ENCODE measurements around the gene ZNF319. TPM values are rescaled to one million over a fixed set of nuclear protein-coding genes. Genes with fewer than 3 reads are reported as not detected.
"Not testable (repeated sequence)": the region's sequence is repeated elsewhere in the genome, so short reads cannot be mapped to it uniquely, and the experiment has no call there.

ZNF319 gene
- total and polyA plus RNA-seq, 5 donors from 2014 or later, result 2.6 to 13.2 (median 6.0) TPM

DNA sequence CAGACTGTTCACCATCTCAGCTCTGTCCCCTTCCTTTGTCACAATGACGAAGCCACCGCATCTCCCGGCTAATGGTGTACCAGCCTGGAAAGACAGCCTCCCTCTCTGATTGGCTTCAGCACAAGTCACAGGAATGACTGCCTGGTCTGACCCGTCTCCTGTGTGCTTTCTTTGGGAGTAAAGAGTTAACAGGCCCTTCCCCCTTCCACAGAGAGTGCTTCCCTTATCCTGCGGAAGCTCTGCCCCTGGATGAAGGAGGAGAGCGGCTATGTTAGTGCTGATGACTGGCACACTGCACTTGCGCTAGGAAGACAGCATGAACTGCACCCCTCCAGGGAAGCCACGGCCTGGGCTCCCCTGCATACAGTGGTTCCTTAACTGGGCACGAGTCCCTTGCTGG lies 12.0 kb upstream of the ZNF319 start:
- no peak overlapping the region for H3K27ac Mint-ChIP-seq
- H3K36me3 Mint-ChIP-seq, result peaks cover 13% of the 10 kb centered on the region
- no peaks in the 10 kb centered on the region for H3K27me3 Mint-ChIP-seq
- no peak for DNase-seq
- H3K4me3 Mint-ChIP-seq, result no peak overlapping the region
- no peak overlapping the region for H3K4me3 ChIP-seq (ENCODE audit: low read depth, low read length)
- no peaks in the 10 kb centered on the region for H3K27me3 ChIP-seq (ENCODE audit: control insufficient read depth, insufficient read depth, low read length)
- H3K36me3 ChIP-seq (ENCODE audit: control insufficient read depth, insufficient read depth, low read length), result peaks cover 51% of the 10 kb centered on the region
- ATAC-seq (ENCODE audit: low read depth in 2 of 2), result no peak
- no peaks in the 10 kb centered on the region for H3K4me1 ChIP-seq (ENCODE audit: control insufficient read depth, insufficient read depth, low read length, poor library complexity, severe bottlenecking)
- H3K9me3 Mint-ChIP-seq, result no peaks in the 10 kb centered on the region
- H3K27ac ChIP-seq (ENCODE audit: insufficient read depth, low read length, poor library complexity, severe bottlenecking), result no peak overlapping the region
- H3K9me3 ChIP-seq (ENCODE audit: control insufficient read depth in 2 of 2, low read length in 2 of 2), result no peaks in the 10 kb centered on the region
- H3K4me1 Mint-ChIP-seq, result no peaks in the 10 kb centered on the region

DNA sequence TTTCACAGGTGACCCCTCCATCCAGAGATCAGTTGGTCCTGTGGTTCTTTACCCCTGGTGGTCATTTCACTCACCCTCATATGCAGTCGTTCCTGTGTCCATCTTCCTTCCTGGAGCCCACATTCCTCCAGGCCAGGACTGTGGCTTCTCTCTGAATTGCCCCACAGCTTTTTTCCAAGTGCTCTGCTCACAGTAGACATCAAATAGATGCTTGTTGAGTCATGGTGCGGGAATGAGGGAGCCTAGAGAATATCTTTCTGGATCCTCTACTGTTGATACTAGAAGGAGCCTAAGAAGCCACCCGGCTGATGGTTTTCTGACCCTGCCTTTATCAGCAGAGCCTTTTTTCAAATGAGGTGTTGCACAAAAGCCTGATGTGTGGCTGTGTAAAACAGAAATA lies 11.2 kb upstream of the ZNF319 start:
- Histone ChIP-seq H3K4me3 (ENCODE audit: low read depth, low read length) (no peak overlapping the region), H3K27me3 (ENCODE audit: control insufficient read depth, insufficient read depth, low read length) (no peaks in the 10 kb centered on the region), H3K9me3 (ENCODE audit: control insufficient read depth in 2 of 2, low read length in 2 of 2) (no peaks in the 10 kb centered on the region), H3K27ac (ENCODE audit: insufficient read depth, low read length, poor library complexity, severe bottlenecking) (no peak overlapping the region), H3K4me1 (ENCODE audit: control insufficient read depth, insufficient read depth, low read length, poor library complexity, severe bottlenecking) (no peaks in the 10 kb centered on the region), H3K36me3 (ENCODE audit: control insufficient read depth, insufficient read depth, low read length) (peaks cover 46% of the 10 kb centered on the region)
- H3K27ac Mint-ChIP-seq, result no peak overlapping the region
- DNase-seq (no peak), ATAC-seq (ENCODE audit: low read depth in 2 of 2) (no peak)
- peaks cover 0 to 4% (median 1%) of the 10 kb centered on the region in 4 donors for H3K4me1 Mint-ChIP-seq
- H3K27me3 Mint-ChIP-seq, result no peaks in the 10 kb centered on the region
- H3K9me3 Mint-ChIP-seq, result no peaks in the 10 kb centered on the region
- no peak overlapping the region for H3K4me3 Mint-ChIP-seq
- H3K36me3 Mint-ChIP-seq, result peaks cover 19% of the 10 kb centered on the region

DNA sequence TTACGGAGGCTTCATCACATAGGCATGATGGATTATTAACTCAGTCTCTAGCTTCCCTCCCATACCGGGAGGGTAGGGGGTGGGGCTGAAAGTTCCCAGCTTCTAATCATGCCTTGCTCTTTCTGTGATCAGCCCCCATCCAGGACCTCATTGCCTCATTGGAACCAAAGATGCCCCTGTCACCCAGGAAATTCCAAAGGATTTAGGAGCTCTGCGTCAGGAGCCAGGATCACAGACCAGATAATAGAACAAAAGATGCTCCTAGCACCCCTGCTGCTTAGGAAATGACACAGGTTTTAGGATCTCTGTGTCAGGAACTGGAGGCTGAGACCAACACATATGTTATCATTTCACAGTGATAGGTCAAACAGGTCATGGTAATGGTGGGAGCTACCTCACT lies 10.4 kb upstream of the ZNF319 start:
- peaks cover 48% of the 10 kb centered on the region for H3K36me3 ChIP-seq (ENCODE audit: control insufficient read depth, insufficient read depth, low read length)
- peaks cover 21% of the 10 kb centered on the region for H3K36me3 Mint-ChIP-seq

DNA sequence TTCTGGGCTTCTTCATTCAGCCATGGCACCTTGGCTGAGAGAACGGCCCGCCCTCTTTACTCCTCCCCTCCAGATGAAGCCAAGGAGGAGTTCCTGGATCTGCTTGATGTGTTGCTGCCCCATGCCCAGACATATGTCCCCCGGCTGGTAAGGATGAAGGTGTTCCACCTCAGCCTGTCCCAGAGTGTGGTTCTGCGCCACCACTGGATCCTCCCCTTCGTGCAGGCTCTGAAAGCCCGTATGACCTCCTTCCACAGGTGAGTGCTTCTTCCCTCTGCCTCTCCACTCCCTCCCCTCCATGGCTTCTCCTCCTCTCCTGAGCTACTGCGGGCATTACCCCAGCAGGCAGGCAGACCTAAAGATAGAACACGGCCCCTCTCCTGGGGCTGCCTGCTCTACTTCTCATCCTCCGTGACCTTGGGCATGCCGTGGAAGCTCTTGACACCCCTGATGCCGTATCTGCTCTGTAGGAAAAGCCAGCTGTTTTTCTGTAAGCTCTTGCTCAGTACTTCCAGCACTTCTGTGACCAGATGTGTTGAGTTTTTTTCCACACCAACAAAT lies 9.5 kb upstream of the ZNF319 start:
- H3K4me1 Mint-ChIP-seq, result peaks cover 0 to 9% (median 5%) of the 10 kb centered on the region in 4 donors
- peak overlapping the region in 1 of 4 donors; percentile 59 for H3K4me3 Mint-ChIP-seq
- H3K9me3 ChIP-seq (ENCODE audit: control insufficient read depth in 2 of 2, low read length in 2 of 2), result no peaks in the 10 kb centered on the region
- H3K36me3 ChIP-seq (ENCODE audit: control insufficient read depth, insufficient read depth, low read length), result peaks cover 43% of the 10 kb centered on the region
- peak overlapping the region in 2 of 3 donors; percentile 62 for H3K27ac Mint-ChIP-seq
- no peak for DNase-seq
- peaks cover 21% of the 10 kb centered on the region for H3K36me3 Mint-ChIP-seq
- H3K27me3 ChIP-seq (ENCODE audit: control insufficient read depth, insufficient read depth, low read length), result no peaks in the 10 kb centered on the region
- H3K27me3 Mint-ChIP-seq, result no peaks in the 10 kb centered on the region
- no peak for ATAC-seq (ENCODE audit: low read depth in 2 of 2)
- no peak overlapping the region for H3K4me3 ChIP-seq (ENCODE audit: low read depth, low read length)
- H3K9me3 Mint-ChIP-seq, result no peaks in the 10 kb centered on the region
- no peaks in the 10 kb centered on the region for H3K4me1 ChIP-seq (ENCODE audit: control insufficient read depth, insufficient read depth, low read length, poor library complexity, severe bottlenecking)
- no peak overlapping the region for H3K27ac ChIP-seq (ENCODE audit: insufficient read depth, low read length, poor library complexity, severe bottlenecking)

More for the DNA sequence above, 10.4 kb upstream of the ZNF319 start:
- no peak overlapping the region for H3K27ac ChIP-seq (ENCODE audit: insufficient read depth, low read length, poor library complexity, severe bottlenecking)
- H3K9me3 ChIP-seq (ENCODE audit: control insufficient read depth in 2 of 2, low read length in 2 of 2), result no peaks in the 10 kb centered on the region
- DNase-seq (no peak), ATAC-seq (ENCODE audit: low read depth in 2 of 2) (no peak)
- Mint-ChIP-seq H3K4me1 (peaks cover 0 to 5% (median 1%) of the 10 kb centered on the region in 4 donors), H3K4me3 (no peak overlapping the region), H3K9me3 (no peaks in the 10 kb centered on the region), H3K27ac (no peak overlapping the region), H3K27me3 (no peaks in the 10 kb centered on the region)
- H3K4me3 ChIP-seq (ENCODE audit: low read depth, low read length), result no peak overlapping the region
- no peaks in the 10 kb centered on the region for H3K27me3 ChIP-seq (ENCODE audit: control insufficient read depth, insufficient read depth, low read length)
- H3K4me1 ChIP-seq (ENCODE audit: control insufficient read depth, insufficient read depth, low read length, poor library complexity, severe bottlenecking), result no peaks in the 10 kb centered on the region

DNA sequence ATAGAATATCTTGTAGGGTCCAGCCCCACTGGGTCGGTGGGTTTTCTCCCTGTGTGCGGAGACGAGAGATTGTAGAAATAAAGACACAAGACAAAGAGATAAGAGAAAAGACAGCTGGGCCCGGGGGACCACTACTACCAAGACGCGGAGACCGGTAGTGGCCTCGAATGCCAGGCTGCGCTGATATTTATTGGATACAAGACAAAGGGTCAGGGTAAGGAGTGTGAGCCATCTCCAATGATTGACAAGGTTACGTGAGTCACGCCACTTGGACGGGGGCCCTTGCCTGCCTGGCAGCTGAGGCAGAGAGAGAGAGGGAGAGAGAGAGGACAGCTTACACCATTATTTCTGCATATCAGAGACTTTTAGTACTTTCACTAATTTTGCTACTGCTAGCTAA lies 4.3 kb upstream of the ZNF319 start:
- H3K9me3 Mint-ChIP-seq; H3K27me3 Mint-ChIP-seq; DNase-seq; H3K4me3 Mint-ChIP-seq; H3K27me3 ChIP-seq (ENCODE audit: control insufficient read depth, insufficient read depth, low read length); H3K9me3 ChIP-seq (ENCODE audit: control insufficient read depth in 2 of 2, low read length in 2 of 2); H3K27ac ChIP-seq (ENCODE audit: insufficient read depth, low read length, poor library complexity, severe bottlenecking); H3K4me3 ChIP-seq (ENCODE audit: low read depth, low read length); ATAC-seq (ENCODE audit: low read depth in 2 of 2): not testable (repeated sequence)
- Histone ChIP-seq H3K36me3 (ENCODE audit: control insufficient read depth, insufficient read depth, low read length) (peaks cover 16% of the 10 kb centered on the region), H3K4me1 (ENCODE audit: control insufficient read depth, insufficient read depth, low read length, poor library complexity, severe bottlenecking) (peaks cover 18% of the 10 kb centered on the region)
- Mint-ChIP-seq H3K4me1 (peaks cover 16 to 47% (median 20%) of the 10 kb centered on the region in 4 donors), H3K36me3 (peaks cover 17% of the 10 kb centered on the region), H3K27ac (peak overlapping the region in 1 of 3 donors; percentile 45)

DNA sequence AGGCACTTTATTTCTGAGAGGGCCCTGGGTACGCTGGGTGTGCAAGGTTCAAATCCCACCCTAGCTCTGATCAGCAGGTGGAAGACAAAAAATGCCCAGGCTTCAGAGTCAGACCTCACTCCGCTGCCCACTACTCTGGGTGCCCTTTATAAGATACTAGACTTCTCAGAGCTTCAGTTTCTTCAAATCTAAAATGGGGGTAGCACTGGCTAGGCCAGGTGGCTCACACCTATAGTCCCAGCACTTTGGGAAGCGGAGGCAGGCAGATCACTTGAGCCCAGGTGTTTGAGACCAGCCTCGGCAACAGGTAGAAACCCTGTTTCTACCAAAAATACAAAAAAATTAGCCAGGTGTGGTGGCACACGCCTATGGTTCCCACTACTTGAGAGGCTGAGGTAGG lies 2.5 kb upstream of the ZNF319 start:
- Histone ChIP-seq H3K4me1 (ENCODE audit: control insufficient read depth, insufficient read depth, low read length, poor library complexity, severe bottlenecking) (peaks cover 36% of the 10 kb centered on the region), H3K4me3 (ENCODE audit: low read depth, low read length) (no peak overlapping the region), H3K9me3 (ENCODE audit: control insufficient read depth in 2 of 2, low read length in 2 of 2) (no peaks in the 10 kb centered on the region), H3K27me3 (ENCODE audit: control insufficient read depth, insufficient read depth, low read length) (no peaks in the 10 kb centered on the region), H3K36me3 (ENCODE audit: control insufficient read depth, insufficient read depth, low read length) (peaks cover 9% of the 10 kb centered on the region), H3K27ac (ENCODE audit: insufficient read depth, low read length, poor library complexity, severe bottlenecking) (no peak overlapping the region)
- Mint-ChIP-seq H3K9me3 (no peaks in the 10 kb centered on the region), H3K4me3 (peak overlapping the region; percentile 24 to 93 (median 55)), H3K4me1 (peaks cover 21 to 65% (median 34%) of the 10 kb centered on the region in 4 donors), H3K27me3 (no peaks in the 10 kb centered on the region), H3K36me3 (peaks cover 17% of the 10 kb centered on the region), H3K27ac (peak overlapping the region in 1 of 3 donors; percentile 54)
- ATAC-seq (ENCODE audit: low read depth in 2 of 2) (no peak), DNase-seq (no peak)

DNA sequence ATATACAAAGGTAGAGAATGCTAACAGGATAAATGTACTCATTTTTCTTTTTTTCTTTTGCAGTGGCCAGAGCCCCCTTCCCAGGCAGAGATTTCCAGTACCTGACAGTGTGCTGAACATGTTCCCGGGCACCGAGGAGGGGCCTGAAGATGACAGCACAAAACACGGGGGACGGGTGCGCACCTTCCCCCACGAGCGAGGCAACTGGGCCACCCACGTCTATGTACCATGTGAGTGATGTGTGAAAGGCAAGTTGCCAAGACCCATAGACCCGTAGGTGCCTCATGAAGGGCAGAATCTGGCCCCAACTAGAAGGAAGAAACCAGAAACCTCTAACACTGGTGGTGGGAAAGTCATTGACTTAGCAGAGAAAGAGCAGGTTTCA lies 1.9 kb upstream of the ZNF319 start:
- no peak for ATAC-seq (ENCODE audit: low read depth in 2 of 2)
- Histone ChIP-seq H3K27me3 (ENCODE audit: control insufficient read depth, insufficient read depth, low read length) (no peaks in the 10 kb centered on the region), H3K4me3 (ENCODE audit: low read depth, low read length) (no peak overlapping the region), H3K9me3 (ENCODE audit: control insufficient read depth in 2 of 2, low read length in 2 of 2) (no peaks in the 10 kb centered on the region), H3K4me1 (ENCODE audit: control insufficient read depth, insufficient read depth, low read length, poor library complexity, severe bottlenecking) (peaks cover 41% of the 10 kb centered on the region), H3K36me3 (ENCODE audit: control insufficient read depth, insufficient read depth, low read length) (peaks cover 13% of the 10 kb centered on the region), H3K27ac (ENCODE audit: insufficient read depth, low read length, poor library complexity, severe bottlenecking) (no peak overlapping the region)
- peaks cover 17% of the 10 kb centered on the region for H3K36me3 Mint-ChIP-seq
- peak overlapping the region in 3 of 4 donors; percentile 74 to 94 (median 93) for H3K4me3 Mint-ChIP-seq
- no peaks in the 10 kb centered on the region for H3K9me3 Mint-ChIP-seq
- peaks cover 21 to 70% (median 37%) of the 10 kb centered on the region in 4 donors for H3K4me1 Mint-ChIP-seq
- peak overlapping the region in 1 of 3 donors; percentile 54 for H3K27ac Mint-ChIP-seq
- H3K27me3 Mint-ChIP-seq, result no peaks in the 10 kb centered on the region
- no peak for DNase-seq

DNA sequence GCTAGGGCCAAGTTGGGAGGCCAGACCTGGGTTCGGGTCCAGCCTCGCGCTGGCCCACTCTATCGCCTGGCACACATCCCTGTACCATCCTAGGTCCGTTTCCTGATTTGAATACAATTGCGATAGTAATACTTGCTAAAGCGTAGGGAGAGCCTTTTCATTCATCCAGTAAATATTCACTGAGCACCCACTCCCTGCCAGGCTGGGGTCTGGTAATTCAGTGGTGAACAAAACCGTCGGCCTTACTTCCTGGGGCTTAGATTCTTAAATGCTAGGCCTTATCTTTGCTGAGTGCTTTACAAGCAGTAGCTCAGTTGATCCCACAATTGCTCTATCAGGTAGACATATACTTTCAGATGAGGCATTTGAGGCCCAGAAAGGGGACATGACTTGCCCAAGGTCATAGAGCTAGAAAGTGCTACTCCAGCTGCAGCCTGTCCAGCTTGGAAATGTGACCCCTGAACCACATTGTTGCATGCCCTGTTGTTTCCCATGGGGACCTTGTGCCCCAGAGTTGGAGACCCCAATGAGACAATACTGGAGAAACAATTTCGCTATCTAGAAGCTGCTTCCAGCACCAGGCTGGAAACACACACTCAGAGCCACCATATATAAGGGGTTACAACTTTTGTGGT lies 1.4 kb upstream of the ZNF319 start:
- Histone ChIP-seq H3K9me3 (ENCODE audit: control insufficient read depth in 2 of 2, low read length in 2 of 2) (no peaks in the 10 kb centered on the region), H3K27ac (ENCODE audit: insufficient read depth, low read length, poor library complexity, severe bottlenecking) (peak overlapping the region; percentile 85), H3K27me3 (ENCODE audit: control insufficient read depth, insufficient read depth, low read length) (no peaks in the 10 kb centered on the region), H3K4me3 (ENCODE audit: low read depth, low read length) (peak overlapping the region; percentile 65), H3K4me1 (ENCODE audit: control insufficient read depth, insufficient read depth, low read length, poor library complexity, severe bottlenecking) (peaks cover 46% of the 10 kb centered on the region), H3K36me3 (ENCODE audit: control insufficient read depth, insufficient read depth, low read length) (peaks cover 18% of the 10 kb centered on the region)
- Mint-ChIP-seq H3K4me1 (peaks cover 21 to 73% (median 38%) of the 10 kb centered on the region in 4 donors), H3K4me3 (peak overlapping the region; percentile 91 to 95 (median 94)), H3K27ac (peak overlapping the region in 2 of 3 donors; percentile 88 to 93), H3K36me3 (peaks cover 14% of the 10 kb centered on the region), H3K27me3 (no peaks in the 10 kb centered on the region), H3K9me3 (no peaks in the 10 kb centered on the region)
- no peak for DNase-seq
- ATAC-seq (ENCODE audit: low read depth in 2 of 2), result no peak

All from CD4-positive, CD25-positive, alpha-beta regulatory T cell (primary cell).